ENCODE measurements around the gene FPR2.
"Not testable (repeated sequence)": the region's sequence is repeated elsewhere in the genome, so short reads cannot be mapped to it uniquely, and the experiment has no call there.

The FPR2 gene

DNA sequence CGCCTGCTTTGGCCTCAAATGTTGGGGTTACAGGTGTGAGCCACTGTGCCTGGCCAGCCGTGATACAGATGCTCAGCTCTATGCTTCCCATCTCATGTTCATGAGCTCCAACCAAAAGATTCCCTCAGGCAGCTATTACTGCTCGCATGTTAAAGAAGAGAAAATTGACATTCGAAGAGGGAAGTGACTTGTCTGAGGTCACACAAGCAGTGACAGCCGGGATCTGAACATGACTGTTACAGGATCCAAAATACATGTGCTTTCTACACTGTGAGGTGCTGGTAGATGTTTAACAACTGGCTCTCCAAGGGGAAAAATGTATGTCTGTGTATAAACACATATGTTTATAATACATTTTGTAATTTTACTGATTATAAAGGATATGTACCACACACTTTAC is 20.6 kb upstream of the FPR2 start:
- DNase-seq = no peak

DNA sequence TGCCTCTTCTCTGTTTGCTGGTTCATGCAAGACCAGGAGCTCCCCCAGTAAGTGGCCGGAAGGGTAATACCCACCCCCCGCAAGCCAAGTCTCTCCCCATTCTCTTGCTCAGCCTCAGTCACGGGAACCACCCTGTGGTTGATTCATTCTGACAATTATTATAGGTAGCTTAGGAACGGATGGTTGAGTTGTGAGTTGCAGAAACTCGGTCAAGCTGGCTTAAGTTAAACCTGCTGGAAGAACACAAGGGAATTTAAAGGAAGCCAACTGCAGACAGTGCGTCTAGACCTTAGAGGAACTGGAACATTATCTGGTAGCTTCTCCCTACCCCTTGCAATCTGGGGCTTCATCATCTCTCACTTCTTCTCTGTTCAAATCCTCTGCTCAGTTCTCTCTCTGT is 18.2 kb upstream of the FPR2 start:
- peak; percentile 54 for DNase-seq

DNA sequence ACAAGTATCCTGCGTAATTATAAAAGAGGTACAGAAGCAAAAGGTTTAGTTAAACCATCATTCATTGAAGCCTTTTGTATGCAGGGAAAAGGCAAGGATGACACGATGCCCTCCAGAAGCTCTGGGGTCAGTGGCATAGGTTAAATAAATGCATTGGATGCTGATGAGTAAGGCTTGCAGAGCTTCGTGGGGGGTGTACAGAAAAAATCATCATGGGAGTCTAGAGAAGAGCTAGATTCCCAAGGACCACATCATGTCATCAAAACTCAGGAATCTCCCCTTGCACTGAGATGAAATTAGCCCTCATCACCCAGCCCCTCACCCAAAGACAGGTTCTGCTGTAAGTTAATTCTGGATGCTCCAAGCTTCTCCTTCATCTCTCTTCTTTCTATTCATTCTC is 17.6 kb upstream of the FPR2 start:
- DNase-seq = peak; percentile 56

DNA sequence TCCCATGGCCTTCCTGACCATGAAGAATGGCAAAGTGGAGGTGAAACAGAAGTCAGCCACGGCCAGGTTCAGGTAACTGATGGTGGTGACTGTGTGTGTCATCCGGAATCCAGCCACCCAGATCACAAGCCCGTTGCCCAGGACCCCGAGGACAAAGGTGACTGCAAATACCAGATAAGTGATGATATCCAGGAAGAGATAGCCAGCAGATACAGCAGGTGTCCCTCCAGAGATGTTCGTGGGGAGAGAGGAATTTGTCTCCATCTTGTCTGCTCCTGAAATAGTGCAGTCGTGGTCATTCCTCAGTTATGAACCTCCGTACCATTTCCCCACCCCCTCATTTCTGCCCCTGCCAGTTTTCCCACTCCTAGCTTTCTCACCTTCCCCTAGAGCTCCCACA is 14.2 kb upstream of the FPR2 start:
- DNase-seq = no peak

DNA sequence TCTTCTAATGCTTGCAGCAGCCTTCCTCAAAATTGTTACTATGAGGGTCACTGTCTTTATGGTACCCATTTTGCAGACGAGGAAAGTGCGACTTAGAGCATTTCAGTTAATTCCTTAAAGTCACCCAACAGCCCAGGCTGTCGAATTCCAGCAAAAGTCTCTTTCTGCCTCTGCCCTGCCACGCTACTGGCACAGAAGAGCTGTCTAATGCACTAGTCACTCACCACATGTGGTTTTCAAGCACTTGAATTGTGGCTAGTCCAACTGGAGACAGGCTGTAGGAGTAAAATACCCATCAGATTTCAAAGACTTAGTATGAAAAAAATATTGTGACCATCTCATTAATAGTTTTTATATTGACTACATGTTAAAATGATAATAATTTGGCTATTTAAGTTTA is 11.0 kb upstream of the FPR2 start:
- peak; percentile 30 for DNase-seq

DNA sequence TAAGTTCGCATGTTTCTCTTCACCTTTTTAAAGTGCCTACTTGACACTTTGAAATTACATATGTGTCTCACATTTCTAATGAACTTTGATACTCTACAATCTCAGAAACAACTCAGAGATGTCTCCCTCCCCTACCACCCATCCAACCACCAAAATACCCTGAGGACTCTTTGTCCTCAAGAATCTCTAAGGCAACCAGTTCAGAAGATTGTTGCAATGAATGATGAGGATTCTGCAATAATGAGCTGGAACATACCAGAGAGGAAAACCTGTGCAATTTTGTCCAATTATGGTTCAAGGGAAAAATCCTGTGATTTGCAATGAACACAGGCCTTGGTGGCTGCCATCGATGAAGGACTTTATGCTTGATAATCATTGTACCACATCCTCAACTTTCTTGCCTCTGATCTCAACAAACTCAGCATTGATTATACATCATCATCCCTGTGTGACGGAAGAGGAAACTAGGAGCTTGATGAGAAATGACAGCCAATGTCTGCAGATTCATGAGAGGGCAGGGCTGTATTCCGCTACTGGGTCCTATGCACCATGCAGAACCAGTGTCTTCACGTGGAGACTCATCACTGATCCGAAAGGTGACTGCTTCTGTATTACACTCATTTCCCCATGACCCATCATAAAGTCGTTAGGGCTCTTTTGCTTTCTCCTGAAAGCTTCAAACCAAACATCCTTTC is 10.4 kb upstream of the FPR2 start:
- peak; percentile 13 for DNase-seq

DNA sequence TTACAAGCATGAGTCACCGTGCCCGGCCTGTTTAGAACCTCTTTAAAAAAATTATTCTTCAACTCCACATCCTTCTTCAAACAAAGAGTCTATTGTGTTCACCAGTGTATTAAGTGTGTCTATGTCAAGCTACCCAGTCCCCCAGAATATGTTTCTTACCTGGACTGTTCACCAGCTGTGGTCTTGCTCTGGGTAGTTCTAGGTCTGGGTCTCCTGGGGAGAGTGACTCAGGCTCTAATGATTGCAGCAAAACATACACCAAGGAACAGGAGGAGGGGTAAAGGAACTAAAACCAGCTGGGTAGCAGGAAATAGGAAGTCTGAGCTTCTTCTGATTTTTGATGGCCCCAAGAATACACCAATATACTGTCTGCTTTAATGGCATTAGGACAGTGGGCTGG is 9.3 kb upstream of the FPR2 start, which contains the start of gene FPR1:
FPR1 (minus strand) TSS at position 224 of the 400 bp plus-strand sequence. CDS start 4,884 bp downstream, outside the sequence.
- DNase-seq = peak; percentile 21

DNA sequence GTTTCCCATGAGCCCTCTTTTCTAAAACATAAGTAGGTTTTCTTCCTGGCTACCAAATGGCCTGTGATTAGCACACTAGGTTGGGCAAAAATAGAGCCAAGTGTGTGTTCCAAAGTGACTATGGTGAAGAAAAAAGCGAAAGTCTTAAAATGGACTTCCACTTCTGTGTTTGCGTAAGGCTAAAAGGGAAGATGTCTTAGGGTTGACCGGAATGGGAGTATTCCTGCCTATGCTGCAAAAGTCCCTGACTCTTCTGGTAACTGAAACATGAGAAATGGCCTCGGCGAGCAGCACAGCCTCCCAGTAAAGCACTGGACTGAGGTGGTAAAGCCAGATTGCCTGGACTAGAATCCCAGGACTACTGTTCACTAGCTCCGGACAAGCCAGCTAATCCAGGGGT is 6.9 kb upstream of the FPR2 start:
- no peak for DNase-seq

DNA sequence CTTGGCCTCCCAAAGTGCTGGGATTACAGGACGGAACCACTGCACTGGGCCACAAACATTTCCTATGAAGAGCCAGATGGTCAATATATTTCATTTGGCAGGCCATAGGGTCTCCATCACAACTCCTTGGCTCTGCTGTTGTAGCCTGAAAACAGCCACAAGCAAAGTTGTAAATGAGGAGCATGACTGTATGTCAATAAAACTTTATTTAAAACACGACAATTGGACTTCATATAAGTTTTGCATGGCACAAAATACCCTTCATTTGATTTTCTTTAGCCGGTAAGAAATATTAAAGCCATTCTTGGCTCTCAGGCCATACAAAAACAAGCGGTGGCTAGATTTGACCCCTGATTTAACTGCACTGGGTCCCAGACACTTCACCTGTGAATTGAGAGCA is 6.2 kb upstream of the FPR2 start:
- no peak for DNase-seq

DNA sequence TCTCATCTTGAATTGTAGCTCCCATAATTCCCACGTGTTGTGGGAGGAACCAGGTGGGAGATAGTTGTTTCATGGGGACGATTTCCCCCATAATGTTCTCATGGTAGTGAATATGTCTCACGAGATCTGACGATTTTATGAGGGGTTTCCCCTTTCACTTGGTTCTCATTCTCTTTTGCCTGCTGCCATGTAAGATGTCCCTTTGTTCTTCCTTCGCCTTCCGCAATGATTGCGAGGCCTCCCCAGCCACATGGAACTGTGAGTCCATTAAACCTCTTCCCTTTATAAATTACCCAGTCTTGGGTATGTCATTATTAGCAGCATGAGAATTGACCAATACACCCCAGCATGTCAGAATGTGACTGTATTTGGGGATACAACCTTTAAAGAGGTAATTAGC is 5.4 kb upstream of the FPR2 start:
- DNase-seq = no peak

DNA sequence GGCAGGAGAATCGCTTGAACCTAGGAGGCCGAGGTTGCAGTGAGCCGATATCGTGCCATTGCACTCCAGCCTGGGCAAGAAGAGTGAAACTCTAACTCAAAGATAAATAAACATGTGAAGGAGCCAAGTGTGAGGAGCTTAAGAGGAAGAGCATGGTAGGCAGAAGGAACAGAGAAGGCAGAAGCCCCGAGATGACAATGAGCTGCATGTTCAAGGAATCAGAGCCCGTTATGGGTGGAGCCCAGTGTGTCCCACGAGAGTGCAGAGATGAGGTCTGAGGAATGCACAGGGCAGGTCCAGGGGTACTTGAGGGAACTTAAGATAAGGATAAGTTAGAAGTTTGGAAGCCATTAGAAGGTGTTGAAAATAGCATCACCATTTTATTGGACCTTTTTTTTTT is 716 bp downstream of the FPR2 start:
- DNase-seq = no peak

DNA sequence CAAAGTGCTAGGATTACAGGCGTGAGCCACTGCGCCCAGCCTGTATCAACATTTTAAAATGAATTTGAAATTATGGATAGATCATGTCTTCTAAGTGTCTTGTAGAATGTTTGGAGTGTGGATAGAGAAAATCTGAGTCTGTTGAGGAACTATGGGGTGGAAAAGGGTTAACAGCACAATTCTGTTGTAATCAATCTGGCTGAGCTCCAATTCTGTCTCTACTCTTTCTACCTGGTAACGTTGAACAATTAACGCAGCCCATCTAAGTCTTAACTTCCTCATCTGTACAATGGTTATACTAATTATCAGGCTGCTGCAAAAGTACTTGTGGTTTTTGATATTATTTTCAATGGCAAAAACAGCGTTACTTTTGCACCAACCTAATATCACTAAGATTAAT is 4.1 kb downstream of the FPR2 start:
- DNase-seq = no peak

DNA sequence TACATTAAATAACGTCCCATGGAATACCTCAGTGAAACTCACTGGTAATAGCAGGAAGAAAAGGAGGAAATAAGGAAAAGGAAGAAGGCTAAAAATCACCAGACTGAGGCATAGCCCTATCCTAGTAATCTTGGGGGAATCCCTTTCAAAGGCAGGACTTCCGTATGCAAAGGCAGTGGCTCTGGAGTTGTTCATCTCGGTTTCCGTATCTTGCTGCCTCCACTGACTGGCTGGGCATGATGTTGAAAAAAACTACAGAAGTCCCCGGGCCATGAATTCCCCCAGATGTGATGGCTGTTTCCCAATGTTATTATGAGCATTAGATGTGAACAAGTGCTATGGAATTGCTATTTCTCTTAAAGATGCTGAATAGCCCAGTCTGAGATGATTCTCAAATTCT is 5.5 kb downstream of the FPR2 start:
- DNase-seq = no peak

DNA sequence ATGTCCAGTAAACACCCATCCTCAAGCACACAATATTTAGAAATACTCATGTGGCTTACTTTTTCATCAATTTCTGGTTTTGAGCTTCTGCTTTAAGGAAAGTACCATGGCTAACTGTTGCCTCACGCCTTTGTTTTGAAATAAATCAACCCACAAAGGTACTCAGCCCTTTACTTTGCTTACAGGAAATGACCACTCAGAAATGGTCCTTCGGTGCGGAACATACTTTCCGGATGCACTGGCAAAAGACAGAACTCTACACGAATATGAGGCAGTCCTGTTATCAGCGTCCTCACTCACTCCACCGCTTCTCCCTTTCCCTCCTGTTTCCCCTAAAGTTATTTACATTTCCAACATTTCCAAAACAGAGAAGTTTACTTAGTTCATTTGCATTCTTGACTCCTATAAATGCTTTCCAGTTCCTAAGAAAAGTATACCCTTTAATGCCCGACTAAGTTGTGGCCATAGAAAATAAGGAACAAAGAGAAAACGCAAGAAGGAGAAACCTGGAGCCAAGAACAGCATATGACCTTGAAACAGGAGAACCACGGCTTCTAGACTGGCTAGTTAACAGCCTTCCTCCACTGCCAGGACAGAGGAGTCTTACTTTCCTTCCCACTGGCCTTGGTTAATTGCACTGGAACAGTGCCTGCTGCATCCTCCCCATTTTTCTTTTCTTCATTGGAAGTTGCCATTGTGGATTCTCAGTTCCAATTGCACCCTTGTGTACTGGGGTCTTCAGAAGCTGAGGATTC is 10.6 kb downstream of the FPR2 start:
- DNase-seq = no peak

DNA sequence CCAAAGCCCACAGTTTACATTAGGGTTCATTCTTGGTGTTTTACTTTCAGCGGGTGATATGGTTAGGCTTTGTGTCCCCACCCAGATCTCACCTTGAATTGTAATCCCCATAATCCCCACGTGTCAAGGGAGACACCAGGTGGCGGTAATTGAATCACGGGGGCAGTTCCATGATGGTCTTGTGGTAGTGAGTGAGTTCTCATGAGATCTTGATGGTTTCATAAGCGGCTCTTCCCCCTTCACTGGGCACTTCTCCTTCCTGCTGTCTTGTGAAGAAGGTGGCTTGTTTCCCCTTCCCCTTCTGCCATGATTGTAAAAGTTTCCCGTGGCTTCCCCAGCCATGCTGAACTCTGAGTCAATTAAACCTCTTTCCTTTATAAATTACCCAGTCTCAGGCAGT is 12.0 kb downstream of the FPR2 start:
- DNase-seq = no peak

DNA sequence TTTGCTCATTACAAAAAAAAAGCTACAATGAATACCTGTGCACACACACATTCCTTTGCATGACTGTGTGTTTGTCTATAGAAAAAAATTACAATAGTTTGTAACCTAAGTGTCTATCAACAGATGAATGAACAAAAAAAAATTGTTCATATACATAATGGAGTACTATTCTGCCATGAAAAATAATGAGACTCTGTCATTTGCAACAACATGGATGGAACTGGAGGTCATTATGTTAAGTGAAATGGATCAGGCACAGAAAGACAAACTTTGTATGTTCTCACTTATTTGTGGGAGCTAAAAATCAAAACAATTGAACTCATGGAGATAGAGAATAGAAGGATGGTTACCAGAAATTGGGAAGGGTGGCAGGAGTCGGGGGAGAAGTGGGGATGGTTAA is 15.6 kb downstream of the FPR2 start:
- DNase-seq = not testable (repeated sequence)

DNA sequence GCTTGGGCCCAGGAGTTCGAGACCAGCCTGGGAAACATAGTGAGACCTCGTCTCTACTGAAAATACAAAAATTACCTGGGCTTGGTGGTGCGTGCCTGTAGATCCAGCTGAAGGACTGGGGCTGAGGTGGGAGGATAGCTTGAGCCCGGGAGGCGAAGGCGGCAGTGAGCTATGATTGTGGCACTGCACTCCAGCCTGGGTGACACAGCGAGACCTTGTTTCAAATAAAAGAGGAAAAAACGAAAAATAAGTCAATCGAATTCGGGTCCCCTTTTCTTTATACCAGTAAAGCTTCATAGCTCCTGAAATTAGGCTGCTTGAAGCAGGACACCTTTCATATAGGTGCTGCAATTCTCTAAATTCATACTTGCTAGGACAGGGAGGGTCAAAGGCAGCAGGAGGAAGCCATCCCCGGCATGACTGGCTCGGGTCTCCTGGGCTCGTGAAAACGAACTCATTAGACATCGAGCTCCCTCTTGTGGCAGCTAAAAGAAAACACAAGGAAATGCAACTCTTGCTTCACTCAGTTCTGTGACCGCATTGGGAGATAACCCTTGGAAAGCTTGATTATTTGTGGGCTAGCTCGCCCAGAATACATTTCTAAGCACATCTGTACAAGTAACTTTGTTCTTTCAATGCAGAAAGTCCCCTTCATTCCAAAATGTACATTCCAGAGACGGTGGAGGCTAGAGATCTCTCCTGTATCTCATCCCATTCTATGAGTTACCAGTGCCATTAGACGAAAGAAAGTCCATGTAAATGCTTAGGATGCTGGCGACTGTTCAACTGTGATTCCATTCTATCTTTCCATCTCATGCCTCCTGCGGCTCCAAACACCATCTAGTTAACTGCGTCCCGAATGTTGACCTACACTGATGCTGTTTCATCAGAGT is 16.8 kb downstream of the FPR2 start:
- DNase-seq = peak; percentile 77

DNA sequence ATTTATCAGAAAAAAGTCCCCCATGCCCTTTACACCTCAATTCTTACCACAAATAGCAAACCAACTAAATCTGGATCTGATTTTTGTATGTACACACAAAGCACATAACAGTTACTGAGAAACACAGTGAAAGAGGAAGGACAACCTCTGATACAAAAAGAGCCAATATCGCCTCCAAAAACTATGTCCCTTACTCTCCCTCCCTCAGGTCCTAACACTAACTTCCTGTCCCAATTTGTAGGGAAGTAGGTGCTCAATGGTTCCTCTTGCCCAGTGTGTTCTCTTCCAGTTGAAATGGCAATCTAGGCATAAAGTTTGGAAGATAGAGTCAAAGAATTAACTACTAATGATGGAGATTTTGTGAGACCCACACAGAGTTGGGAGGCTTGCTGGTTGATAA is 18.2 kb downstream of the FPR2 start:
- no peak for DNase-seq

DNA sequence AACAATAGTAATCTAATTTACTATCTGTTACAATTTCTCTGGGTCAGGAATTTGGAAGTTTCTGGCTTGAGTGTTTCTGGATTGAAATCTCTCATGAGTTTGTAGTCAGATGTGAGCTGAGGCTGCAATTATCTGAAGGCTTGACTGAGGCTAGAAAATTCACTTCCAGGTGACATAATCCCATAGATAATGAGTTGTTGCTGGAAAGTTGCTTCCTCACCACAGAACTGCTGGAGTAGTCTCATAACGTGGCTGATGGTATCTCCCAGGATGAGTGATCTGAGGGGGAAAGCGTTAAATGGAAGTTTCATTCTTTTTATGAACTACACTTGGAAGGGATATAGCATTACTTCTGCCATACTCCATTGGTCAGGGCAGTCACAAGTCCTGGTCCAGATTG is 18.7 kb downstream of the FPR2 start:
- DNase-seq = no peak

DNA sequence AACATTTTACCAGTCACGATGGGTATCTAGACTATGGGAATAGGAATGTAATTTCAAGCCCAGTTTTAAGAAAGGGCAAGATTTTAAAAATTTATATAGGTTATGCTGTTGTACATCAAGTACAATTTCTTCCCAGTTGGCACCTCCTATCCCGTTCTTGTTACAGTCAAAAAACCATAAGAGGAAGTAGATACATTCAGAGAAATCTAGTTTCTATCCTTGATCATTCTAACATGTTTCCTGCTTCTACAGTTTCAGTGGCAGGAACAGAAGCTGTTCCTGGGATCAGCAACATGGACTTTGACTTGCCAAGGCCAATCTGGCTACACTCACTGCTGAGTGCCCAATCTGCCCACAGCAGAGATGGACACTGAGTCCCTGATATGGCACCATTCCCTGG is 19.3 kb downstream of the FPR2 start:
- no peak for DNase-seq

DNA sequence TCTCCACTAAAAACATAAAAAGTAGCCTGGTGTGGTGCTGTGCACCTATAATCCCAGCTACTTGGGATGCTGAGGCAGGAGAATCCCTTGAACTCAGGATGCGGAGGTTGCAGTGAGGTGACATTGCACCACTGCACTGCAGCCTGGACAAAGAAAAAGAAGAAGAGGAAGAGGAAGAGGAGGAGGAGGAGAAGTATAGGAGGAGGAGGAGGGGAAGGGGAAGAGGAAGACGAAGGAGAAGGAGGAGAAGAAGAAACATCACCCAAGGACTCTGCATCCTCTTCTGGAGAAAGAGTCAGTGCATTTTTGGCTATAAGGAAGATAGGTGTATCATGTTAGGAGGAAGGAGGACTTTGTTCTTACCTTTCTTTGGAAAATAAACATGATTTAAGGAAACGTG is 21.0 kb downstream of the FPR2 start:
- no peak for DNase-seq

DNA sequence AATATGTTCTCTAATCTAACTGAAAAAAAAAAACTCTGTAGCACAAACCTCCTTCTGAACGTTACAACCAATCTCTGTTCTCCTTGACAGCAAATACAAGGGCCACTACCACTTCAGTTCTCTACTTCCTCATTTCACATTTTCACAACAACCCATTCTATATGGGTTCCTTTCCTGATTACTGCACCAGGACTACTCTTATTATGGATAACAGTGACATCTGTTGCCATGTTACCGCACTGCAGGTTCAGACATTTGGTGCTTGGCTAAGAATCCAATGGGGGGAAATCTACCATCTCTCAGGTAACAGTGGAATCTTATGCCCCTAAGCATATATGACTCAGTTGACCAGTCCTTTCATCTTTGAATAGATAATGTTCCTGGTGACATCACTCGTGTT is 22.4 kb downstream of the FPR2 start:
- DNase-seq = peak; percentile 19

DNA sequence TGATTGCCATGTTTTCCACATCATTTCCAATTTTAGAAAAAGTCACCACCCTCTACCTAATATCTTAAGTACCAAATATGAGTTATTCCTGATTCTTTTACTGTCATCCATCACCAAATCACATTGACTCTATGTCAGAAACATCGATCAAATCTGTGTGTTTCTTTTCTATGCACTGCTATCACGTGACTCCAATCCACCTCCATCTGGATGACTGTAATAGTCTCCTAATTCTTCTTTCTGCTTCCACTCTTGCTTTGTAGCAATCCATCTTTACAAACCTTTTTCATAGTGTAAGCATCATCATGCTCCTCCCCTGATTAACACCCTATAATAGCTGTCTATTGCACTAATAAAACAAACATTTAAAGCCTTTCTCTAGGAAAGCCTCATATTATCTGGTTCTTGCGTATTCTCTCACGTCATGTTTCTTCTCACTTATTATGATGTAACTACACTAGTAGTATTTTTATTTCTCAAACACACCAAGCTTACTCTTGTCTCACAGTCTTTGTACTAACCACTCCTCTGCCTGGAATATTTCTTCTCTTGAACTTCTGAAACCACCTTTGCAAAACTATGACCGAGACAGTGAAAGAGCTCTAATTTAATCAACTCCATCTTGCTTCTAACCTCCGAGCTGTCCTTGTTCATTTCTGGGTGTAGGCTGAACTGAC is 23.3 kb downstream of the FPR2 start:
- DNase-seq = no peak

Data from EL (cell line).